WERI-Rb-1 (cell line): ENCODE measurements around the gene GOLIM4.
"Not testable (repeated sequence)": the region's sequence is repeated elsewhere in the genome, so short reads cannot be mapped to it uniquely, and the experiment has no call there.

Source experiments
- DNase-seq: peaks from one replicate; pipeline ENCODE4 v3.0.0-alpha.2; 2020
- H3K27ac ChIP-seq: fragments of 250-450 bp; sonication (Bioruptor Pico); 2 replicates; pipeline ENCODE4 v1.5.1; 2020; ENCODE audit warnings: mild to moderate bottlenecking, moderate library complexity
- H3K27me3 ChIP-seq: fragments of 250-450 bp; sonication (Bioruptor Pico); 2 replicates; pipeline ENCODE4 v1.5.1; 2021; ENCODE audit warnings: mild to moderate bottlenecking, low read depth, moderate library complexity; ENCODE audit not compliant: insufficient read depth, severe bottlenecking
- H3K36me3 ChIP-seq: fragments of 250-450 bp; sonication (Bioruptor Pico); 2 replicates; pipeline ENCODE4 v1.5.1; 2020; ENCODE audit warnings: mild to moderate bottlenecking, moderate library complexity
- H3K4me3 ChIP-seq: 2 replicates; pipeline ENCODE4 v1.5.1; 2011; ENCODE audit warnings: low read depth, mild to moderate bottlenecking, control low read depth, low read length
- H3K9me3 ChIP-seq: fragments of 250-450 bp; sonication (Bioruptor Pico); 2 replicates; pipeline ENCODE4 v1.5.1; 2021; ENCODE audit warnings: mild to moderate bottlenecking, moderate library complexity; ENCODE audit not compliant: severe bottlenecking
- CTCF ChIP-seq: IDR thresholded peaks from 2 replicates; pipeline ENCODE4 v1.5.1; 2011; ENCODE audit warnings: low read depth, mild to moderate bottlenecking, control low read depth, inconsistent platforms, low read length

The GOLIM4 gene

DNA sequence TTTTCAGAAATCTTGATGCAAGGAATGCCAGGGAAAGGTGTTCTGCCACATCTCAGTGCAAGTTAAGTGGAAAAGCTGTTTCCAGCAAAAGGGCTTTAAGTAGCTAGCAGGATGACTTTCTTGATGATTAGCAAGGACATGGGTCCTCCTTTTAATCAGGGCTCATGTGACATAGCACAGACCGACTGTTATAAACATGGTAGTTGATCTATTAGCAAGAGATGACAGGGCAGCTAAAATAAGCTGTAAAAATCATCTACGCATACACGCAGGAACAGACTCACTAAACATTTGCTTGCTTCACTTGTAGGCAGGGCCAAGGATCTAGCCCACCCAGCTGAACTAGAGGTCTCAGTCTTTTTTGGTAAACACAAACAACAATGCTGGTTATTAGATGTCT is 69.0 kb downstream of the GOLIM4 start:
- DNase-seq: no peak
- Histone ChIP-seq H3K9me3 (no peaks in the 10 kb centered on the region), H3K4me3 (no peak overlapping the region), H3K36me3 (peaks cover 70% of the 10 kb centered on the region), H3K27me3 (no peaks in the 10 kb centered on the region), H3K27ac (no peak overlapping the region)
- TF ChIP-seq CTCF: no peak

DNA sequence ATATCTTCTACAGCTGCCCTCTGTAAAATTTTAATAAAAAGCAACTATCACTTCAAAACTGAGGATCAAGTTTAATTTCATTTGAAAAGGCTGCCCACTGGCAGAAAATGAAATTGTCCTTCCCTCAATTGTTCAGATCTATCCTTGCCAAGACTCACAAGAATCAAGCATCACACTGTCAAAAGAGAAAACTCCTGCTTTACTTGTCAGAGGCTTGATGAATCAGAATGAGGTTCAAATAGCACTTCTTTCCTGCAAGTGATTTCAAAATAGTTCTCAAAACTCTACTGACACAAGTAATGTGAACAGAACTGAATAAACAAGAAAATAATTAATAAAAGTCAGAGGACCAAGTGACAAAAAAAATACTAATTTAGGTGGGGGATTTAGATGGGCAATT is 70.6 kb downstream of the GOLIM4 start:
- no peak for DNase-seq
- H3K36me3 ChIP-seq: peaks cover 83% of the 10 kb centered on the region
- H3K4me3 ChIP-seq: no peak overlapping the region
- no peaks in the 10 kb centered on the region for H3K27me3 ChIP-seq
- no peaks in the 10 kb centered on the region for H3K9me3 ChIP-seq
- TF ChIP-seq CTCF: no peak
- H3K27ac ChIP-seq: no peak overlapping the region

- Histone ChIP-seq H3K4me3 (no peak overlapping the region), H3K27ac (no peak overlapping the region), H3K9me3 (no peaks in the 10 kb centered on the region), H3K27me3 (no peaks in the 10 kb centered on the region), H3K36me3 (peaks cover 85% of the 10 kb centered on the region)
- no peak for TF ChIP-seq CTCF
- DNase-seq: no peak
Observed at GRCh38 chr3:168024537-168024941, 71.2 kb downstream of the GOLIM4 start.

DNA sequence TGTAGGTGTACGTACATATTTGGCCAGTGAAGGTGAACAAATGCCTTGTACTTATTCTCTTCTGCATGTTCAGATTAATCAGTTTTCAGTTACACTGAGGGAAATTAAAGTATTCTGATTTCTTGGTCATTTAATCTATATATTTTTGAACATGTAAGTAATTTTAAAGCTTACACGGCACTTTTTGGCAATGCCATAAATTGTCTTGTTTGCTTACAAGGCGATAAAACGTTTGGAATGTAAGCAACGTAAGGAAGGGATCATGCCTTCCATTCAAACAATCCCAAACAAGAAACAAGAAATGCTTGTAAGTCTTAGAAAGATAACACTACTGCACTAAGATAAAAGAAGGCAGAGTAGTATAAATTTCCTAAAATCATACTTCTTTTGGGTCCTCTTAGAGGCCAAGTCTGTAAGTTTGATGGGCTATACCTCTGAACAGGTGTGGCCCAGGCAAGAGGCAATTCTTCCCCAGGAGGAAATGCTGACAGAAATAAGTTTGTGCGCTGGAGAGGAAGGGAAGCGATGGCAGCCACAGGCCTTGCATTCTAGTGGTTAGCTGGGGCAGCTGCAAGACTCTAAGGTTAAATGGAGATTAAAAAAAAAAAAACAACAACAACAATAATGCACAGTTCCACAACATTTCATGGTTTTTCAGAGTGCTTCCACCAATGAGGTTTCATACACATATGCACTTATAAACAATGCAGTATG is 73.8 kb downstream of the GOLIM4 start:
- no peak overlapping the region for H3K27ac ChIP-seq
- H3K36me3 ChIP-seq: peaks cover 71% of the 10 kb centered on the region
- TF ChIP-seq CTCF: no peak
- H3K9me3 ChIP-seq: no peaks in the 10 kb centered on the region
- DNase-seq: no peak
- H3K27me3 ChIP-seq: no peaks in the 10 kb centered on the region
- H3K4me3 ChIP-seq: no peak overlapping the region

DNA sequence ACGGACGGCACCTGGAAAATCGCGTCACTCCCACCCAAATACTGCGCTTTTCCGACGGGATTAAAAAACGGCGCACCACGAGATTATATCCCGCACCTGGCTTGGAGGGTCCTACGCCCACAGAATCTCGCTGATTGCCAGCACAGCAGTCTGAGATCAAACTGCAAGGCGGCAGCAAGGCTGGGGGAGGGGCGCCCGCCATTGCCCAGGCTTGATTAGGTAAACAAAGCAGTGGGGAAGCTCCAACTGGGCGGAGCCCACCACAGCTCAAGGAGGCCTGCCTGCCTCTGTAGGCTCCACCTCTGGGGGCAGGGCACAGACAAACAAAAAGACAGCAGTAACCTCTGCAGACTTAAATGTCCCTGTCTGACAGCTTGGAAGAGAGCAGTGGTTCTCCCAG is 84.4 kb downstream of the GOLIM4 start:
- H3K9me3 ChIP-seq, H3K4me3 ChIP-seq, H3K27ac ChIP-seq, H3K27me3 ChIP-seq, DNase-seq: not testable (repeated sequence)
- peaks cover 13% of the 10 kb centered on the region for H3K36me3 ChIP-seq

DNA sequence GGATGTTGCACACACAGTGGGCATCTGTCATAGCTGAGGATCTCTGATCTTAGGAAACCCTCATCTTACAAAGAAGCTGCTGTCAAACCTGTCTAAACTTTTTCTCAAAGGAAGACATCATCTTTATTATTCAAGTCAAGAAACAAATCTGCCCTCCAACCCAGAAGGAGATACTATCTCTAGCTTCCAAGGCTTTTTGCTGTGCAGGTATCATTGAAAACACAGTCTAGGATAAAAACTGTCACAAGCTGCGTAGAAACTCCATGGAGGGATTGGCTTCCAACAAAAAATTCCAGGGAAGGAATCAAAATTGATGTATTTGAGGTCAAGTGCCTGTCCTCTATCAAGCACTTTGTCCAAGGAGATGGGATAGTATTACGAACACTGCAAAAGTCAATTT is 89.1 kb downstream of the GOLIM4 start:
- TF ChIP-seq CTCF: no peak
- Histone ChIP-seq H3K27me3 (no peaks in the 10 kb centered on the region), H3K4me3 (no peak overlapping the region), H3K27ac (no peak overlapping the region), H3K9me3 (no peaks in the 10 kb centered on the region), H3K36me3 (peaks cover 13% of the 10 kb centered on the region)
- no peak for DNase-seq
